GM19455 (cell line): ENCODE data around the gene POR.
"Not testable (repeated sequence)": the region's sequence is repeated elsewhere in the genome, so short reads cannot be mapped to it uniquely, and the experiment has no call there.

ENCODE experiments used
- ATAC-seq: cut with Tn5 transposase; IDR thresholded peaks from one replicate; pipeline ENCODE4 v1.9.1; 2021; ENCODE audit not compliant: unreplicated experiment

POR gene

DNA sequence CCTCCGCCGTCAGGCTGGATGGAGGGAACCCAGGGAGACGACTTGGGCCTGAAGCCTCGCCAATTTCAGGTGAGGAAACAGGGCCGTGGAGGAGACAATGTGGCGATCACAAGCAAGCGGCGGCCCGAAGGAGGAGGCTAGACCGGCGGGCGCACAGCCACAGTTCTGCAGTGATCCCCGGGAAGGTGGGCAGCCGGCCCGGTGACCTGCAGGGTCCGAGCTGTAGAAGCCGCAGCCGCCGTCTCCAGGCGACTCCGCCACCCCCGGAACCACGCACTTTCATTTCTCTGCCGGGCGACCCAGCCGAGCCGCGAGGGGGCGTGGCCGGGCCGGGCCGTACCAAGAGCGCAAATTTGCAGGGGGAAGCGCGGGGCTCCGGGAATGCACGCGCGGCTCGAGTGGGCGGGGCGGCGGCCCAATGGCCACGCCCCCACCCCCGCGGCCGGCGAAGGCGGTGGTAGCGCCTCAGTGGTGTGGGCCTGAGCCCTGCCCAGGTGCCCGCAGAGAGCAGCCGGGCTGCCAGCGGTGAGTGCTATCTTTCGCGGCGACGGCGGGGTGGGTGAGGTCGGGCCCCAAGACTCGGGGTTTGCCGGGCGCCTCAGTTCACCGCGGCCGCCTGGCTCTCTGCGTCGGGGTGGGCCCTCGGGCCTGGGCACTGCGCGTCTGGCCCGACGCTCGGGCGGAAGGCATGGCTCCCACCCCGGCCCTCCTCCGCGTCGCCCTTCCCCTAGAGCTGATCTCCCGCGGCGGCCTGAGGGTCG is at the start of gene POR:
TSS of gene POR (plus strand) at position 501 of the 761 bp plus-strand sequence. CDS start 38,847 bp downstream, outside the sequence.
- peak; percentile 89 for ATAC-seq

DNA sequence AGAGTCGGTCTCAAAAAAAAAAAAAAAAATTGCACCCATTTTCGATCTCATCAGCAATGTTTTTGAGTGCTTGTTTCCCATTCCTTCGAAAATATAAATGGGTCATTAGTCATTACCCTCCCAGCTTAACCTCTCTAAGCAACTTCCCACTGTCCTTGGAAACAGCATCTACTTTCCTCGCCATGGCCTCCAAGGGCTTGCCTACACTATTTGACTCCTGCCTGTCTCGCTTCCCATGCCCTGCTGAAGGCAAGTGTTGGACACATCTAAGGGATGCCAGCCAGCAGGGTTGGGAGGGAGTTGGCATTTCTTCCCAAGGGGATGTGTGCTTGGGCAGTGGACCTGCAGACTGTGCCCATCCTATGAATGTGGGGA is 48.9 kb upstream of the POR start:
- ATAC-seq: no peak

DNA sequence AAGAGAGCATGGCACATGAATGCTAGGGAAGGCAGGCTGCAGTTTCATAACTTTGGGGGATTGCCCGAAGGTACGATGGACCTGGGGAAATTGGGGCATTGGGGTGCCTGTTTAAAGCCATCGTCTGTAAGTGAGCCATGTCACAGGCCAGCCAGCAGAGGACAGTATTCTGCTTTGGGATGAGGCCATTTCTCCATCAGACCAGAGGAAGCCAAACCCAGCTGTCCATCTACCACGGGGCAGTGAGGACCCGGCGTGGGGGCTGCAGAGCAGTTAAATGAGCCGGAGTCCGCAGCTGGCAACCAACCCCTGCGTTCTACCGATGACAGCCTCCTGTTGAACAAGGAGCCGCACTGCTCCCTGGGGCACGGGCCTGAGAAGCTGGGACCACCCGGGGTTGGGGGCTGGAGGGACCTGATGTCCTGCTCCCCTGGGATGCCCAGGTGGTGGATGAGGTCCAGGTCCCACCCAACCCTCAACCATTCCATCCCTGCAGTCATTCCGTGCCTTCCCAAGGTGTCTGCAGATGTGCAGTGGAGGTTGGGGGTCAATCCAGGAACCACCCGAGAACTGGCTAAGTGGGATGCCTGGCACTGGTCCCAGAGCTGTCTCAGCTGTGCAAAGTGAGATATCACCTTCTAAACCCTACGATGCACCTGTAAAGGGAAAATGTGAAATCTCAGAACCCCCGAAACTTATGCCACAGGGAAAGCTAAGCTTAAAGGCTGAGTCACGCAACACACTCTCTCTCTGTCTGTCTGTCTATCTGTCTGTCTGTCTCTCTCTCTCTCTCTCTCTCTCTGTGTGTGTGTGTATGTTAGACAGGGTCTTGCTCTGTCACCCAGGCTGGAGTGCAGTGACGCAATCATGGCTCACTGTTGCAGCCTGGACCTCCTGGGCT is 48.2 kb upstream of the POR start:
- no peak for ATAC-seq

DNA sequence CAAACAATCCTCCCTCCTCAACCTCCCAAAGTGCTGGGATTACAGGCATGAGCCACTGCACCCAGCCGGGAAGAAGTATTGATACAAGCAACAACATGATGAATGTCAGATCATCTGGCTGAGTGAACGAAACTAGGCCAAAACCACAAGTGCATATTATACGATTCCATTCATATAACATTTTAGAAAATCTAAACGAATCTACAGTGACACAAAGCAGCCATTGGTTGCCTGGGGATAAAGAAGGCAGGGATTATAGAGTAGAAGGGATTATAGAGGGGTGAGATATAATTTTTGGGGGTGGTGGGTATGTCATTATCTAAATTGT is 47.6 kb upstream of the POR start:
- no peak for ATAC-seq

DNA sequence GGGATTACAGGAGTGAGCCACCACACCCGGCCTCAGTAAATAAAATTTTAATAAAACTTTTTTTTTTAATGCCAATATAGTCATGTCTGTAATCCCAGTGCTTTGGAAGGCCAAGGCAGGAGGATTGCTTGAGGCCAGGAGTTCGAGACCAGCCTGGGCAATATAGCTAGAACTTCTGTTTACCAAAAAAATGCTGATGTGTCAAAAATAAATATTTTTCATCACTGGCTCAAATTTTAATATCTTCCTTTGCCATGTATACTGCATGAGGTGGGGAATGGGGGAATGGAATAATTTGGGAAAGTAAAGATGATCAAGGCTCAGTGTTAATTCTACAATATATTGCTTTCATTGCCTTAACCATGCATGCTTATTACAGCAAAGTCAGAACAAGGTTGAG is 46.8 kb upstream of the POR start:
- no peak for ATAC-seq

DNA sequence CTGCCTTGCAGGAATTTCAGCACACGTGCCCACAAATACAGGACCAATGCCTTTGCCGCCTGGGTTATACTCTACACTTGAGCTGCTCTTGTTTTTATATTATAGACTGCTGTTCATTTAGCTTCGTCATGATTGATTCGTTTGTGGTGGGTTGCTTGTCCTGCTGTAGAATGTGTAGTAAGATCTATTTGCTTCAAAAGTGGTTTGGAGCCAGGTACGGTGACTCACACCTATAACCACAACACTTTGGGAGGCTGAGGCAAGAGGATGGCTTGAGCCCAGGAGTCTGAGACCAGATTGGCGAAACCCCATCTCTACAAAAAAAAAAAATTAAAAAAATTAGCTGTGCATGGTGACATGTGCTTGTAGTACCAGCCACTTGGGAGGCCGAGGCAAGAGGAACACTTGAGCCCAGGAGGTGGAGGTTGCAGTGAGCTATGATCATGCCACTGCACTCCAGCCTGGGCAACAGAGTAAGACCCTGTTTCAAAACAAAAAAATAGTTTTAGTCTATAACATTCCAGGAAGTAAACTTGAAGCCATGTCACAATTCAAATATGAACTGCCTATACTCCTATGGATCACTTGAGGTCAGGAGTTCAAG is 45.1 kb upstream of the POR start:
- no peak for ATAC-seq

DNA sequence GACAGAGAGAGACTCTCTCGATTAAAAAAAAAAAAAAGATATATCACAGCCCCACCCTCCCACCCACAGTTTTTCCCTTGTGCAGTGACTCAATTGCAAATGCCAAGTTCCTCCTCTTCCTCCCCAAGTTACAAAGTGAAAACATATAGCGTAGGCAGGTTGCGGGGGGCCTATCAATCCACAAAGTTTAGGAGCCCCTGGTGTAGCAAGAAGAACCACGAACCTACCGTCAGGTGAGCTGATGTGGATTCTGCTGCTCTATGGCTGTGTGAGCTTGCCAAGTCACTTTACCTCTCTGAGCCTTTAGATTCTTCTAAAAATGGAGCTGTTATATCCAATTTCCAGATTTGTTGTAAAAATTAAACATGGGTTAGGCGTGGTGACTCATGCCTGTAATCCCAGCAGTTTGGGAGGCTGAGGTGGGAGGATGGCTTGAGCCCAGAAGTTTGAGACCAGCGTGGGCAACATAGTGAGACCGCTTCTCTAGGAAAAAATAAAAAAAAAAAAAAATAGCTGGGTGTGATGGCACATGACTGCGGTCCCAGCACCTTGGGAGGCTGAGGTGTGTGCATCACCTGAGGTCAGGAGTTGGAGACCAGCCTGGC is 44.3 kb upstream of the POR start:
- ATAC-seq: no peak

DNA sequence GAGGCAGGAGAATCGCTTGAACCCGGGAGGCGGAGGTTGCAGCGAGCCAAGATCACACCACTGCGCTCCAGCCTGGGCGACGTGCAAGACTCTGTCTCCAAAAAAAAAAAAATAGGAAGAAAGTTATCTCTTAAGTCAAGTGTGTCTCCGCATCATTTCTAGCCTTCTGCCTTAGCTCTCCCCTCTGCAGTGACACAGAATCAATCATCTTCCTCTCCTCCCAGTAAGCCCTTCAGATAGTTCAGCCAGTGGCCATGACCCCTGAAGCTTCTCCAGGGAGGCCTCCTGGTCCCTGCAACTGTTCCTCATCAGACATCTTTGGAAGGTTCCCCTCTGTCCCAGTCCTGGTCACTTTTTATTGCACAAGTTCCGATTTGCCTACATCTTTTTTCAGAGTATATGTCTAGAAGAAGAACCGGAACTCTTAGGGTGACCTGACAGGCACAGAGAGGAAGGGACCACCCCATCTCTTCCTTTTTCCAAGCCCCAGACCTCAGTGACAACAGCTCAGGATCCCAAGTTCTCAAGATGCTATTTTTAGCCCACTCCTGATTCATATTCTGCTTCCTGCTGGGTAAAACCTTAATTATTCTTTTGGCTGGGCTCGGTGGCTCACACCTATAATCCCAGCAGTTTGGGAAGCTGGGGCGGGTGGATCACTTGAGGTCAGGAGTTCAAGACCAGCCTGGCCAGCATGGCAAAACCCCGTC is 42.7 kb upstream of the POR start:
- ATAC-seq: no peak

DNA sequence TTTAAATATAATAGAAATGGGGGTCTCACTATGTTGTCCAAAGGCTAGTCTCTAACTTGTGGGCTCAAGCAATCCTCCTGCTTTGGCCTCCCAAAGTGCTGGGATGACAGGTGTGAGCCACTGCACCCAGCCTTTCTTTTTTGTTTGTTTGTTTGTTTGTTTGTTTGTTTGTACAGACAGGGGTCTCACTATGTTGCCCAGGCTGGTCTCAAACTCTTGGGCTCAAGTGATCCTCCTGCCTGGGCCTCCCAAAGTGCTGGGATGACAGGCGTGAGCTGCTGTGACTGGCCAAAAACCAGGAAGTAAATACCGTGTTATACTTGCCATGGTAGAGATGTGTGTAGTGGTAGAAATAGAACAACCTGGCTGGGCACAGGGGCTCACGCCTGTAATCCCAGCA is 40.8 kb upstream of the POR start:
- not testable (repeated sequence) for ATAC-seq

DNA sequence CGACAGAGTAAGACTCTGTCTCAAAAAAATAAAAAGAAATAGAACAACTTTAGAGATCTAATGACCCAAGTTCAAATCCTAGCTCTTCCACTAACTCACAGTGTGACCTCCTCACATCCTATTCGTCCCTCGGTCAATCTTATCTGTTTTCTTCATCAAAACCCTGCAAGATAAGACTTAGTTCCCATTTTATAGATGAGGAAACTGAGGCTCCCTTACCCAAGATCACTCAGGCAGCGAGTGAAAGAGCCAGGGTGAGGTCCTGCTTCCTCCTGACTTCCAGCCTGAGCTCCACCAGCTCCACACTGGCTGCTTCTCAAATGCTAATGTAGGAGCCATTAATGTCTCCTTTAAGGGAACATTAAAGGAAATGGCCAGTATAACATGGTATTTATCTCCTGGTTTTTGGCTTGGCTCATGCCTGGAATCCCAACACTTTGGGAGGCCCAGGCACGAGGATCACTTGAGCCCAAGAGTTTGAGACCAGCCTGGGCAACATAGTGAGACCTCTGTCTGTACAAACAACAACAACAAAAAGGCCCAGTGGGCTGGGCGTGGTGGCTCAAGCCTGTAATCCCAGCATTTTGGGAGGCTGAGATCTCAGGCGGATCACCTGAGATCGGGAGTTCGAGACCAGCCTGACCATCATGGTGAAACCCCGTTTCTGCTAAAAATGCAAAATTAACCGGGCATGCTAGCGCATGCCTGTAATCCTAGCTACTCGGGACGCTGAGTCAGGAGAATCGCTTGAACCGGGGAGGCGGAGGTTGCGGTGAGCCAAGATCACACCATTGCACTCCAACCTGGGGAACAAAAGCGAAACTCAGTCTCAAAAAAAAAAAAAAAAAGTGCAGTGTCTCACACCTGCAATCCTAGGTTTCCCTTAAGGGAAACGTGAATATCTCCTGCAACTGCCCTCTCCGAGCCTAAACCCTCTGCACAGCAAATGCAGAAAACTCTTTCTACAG is 39.6 kb upstream of the POR start:
- ATAC-seq: no peak

DNA sequence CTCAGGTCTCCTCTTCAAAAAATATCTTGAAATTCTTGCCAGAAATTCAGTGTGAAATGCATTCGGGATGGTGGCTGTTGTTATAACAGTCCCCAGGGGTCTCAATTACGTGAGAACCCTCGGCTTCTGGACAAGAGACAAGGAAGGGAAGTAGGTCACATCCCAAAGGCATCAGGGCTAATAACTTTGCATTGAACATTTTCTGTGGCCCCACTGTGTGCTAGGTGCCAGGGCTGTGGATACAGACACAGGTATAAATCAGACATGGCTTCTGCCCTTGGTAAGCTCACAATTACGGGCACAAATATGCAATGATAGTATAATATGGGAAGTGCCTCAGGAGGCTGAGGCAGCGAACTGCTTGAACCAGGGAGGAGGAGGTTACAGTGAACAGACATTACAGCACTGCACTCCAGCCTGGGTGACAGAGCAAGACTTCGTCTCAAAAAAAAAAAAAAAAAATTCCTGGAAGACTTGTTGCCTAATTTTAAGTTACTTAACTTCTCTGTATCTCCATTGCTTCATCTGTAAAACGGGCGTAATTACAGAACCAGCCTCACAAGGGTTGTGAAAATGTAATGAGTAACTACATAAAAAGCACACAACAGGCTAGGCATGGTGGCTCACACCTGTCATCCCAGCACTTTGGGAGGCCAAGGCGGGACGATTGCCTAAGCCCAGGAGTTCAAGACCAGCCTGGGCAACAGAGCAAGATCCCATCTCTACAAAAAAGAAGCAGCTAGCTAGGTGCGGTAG is 38.7 kb upstream of the POR start:
- ATAC-seq: no peak

DNA sequence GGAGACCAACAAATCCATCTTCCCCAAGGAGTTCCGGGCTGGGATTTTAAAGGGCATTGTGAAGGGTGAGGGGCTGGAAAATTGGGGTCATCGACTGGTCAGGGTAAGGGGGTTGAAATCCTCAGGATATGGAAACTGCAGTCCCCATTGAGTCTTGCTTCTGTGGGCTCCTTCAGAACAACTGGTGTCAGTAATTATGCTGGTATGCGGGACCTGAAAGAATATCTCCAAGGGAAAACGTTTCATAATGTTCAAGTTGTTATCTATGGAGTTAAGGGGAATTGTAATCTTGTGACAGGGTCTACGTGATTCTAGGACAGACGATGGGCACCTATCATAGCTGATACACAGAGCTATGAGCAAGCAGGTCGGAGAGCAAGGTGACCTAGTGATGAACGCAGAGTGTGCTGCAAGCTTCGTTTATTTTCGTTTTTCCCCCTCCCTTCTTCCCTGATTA is 36.6 kb upstream of the POR start:
- ATAC-seq: peak; percentile 42

DNA sequence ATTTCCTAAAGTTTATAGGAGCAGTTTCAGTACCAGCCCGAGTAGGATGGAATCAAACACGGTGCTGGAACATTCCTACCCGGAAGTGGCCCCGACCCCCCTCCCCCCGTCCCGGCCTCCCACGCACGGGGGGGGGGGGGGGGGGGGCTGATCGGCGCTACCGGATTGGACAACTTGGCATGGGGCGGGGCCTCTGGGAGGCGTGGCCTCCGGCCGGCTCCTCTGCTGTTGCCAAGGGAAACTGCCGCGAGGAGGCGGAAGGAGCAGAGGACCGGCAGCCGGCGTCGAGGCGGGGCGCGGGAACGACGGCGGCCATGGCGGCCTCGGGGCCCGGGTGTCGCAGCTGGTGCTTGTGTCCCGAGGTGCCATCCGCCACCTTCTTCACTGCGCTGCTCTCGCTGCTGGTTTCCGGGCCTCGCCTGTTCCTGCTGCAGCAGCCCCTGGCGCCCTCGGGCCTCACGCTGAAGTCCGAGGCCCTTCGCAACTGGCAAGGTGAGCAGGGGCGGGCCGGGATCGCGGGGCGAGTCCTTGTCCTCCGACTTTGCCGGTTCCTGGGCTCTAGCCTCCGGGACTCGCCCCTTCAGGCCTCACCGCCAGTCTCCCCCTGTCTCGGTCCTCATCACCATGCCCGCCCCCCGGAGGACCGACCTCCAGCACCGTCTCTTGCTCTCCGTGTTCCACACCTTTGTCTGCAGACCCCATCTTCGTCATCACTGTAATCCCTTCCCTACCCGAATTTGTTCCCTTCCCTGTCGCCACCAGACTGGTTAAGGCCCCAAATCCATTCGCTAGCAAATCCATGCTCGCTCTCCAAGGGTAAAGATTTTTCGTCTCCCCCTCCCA is 36.0 kb upstream of the POR start, which contains the start of gene RHBDD2:
TSS of gene RHBDD2 (plus strand) at position 266 of the 843 bp plus-strand sequence. CDS start at position 315, 49 bp downstream.
- peak; percentile 94 for ATAC-seq

DNA sequence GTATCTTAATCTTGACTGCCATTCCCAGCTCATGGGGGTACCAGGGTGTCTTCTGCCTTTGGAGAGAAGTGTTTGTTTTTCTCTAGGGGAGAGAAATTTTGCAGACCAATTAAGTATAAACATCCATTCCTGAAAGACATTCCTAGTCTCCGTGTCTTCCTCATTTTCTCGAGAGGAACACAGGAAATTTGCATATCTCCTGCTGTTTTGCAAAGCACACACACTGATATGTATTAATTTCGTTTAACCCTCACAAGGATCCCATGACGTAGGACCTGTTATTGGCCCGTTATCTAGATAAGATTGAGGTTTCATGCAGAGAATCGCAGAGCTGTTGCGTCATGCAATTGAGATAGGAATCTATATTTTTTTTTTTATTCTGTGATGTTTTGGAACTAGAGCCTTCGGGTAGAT is 35.2 kb upstream of the POR start:
- ATAC-seq: no peak

DNA sequence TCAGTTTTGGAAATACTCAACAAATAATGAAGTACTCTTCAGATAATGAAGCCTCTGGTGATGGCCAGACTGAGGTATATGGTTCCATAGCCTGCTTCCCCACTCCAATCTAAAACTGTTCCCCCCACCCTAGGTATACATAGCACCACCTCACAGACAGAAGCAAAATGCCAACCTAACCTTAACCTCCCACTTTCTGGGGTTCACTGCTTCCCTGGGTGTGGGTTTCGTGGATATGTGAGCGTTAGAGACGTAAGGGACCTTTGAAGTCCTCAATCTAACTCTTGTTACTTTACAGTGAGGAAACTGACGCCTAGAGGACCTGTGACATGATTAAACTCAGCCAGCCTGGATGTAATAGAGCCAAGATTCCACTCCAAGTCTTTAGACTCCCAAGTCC is 34.7 kb upstream of the POR start:
- ATAC-seq: no peak

DNA sequence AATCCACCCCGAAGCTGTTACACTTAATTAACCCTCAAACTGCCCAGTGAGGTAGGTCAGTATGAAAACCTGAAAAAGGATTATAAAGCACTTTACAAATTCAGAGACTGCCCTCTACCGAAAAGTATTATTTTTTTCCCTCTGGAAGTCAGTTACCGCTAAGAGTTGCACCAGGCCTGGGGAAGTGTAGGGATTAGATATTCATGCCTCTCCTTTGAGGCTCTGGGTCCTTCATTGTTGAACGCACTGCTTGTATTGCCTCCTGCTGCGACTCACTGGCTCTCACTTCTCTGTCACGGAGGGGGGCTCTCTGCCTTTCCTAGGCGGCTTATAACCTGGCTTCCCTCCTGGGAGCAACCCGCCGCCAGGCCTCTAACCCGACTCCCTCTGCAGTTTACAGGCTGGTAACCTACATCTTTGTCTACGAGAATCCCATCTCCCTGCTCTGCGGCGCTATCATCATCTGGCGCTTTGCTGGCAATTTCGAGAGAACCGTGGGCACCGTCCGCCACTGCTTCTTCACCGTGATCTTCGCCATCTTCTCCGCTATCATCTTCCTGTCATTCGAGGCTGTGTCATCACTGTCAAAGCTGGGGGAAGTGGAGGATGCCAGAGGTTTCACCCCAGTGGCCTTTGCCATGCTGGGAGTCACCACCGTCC is 33.4 kb upstream of the POR start:
- ATAC-seq: no peak

DNA sequence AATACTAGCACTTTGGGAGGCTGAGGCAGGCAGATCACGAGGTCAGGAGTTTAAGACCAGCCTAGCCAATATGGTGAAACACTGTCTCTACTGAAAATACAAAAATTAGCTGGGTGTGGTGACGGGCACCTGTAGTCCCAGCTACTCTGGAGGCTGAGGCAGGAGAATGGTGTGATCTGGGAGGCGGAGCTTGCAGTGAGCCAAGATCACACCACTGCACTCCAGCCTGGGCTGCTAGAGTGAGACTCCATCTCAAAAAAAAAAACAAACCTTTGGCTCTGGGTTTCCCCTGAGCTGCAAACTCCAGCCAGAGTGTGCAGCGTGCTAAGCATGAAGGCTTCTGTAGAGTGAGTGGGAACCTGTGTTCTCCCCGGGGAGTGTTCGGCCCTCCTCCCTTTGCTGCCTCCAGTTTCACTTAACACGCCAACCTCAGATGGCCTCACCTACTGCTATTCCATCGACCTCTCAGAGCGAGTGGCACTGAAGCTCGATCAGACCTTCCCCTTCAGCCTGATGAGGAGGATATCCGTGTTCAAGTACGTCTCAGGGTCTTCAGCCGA is 31.6 kb upstream of the POR start:
- ATAC-seq: not testable (repeated sequence)
